Measurements from ENCODE around the gene F11.
"Not testable (repeated sequence)": the region's sequence is repeated elsewhere in the genome, so short reads cannot be mapped to it uniquely, and the experiment has no call there.

Gene F11

GRCh38 chr4:186240848-186241491 is 25.0 kb upstream of the F11 start:
- no peak for DNase-seq (ENCODE audit: low read depth)
- H3K4me3 ChIP-seq (ENCODE audit: low read depth, low read length), result no peak overlapping the region
- TF ChIP-seq, protein P1, sequence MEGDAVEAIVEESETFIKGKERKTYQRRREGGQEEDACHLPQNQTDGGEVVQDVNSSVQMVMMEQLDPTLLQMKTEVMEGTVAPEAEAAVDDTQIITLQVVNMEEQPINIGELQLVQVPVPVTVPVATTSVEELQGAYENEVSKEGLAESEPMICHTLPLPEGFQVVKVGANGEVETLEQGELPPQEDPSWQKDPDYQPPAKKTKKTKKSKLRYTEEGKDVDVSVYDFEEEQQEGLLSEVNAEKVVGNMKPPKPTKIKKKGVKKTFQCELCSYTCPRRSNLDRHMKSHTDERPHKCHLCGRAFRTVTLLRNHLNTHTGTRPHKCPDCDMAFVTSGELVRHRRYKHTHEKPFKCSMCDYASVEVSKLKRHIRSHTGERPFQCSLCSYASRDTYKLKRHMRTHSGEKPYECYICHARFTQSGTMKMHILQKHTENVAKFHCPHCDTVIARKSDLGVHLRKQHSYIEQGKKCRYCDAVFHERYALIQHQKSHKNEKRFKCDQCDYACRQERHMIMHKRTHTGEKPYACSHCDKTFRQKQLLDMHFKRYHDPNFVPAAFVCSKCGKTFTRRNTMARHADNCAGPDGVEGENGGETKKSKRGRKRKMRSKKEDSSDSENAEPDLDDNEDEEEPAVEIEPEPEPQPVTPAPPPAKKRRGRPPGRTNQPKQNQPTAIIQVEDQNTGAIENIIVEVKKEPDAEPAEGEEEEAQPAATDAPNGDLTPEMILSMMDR (IDR thresholded peaks at IDR 0.05; ENCODE audit: low read depth, low read length, missing control alignments), result no peak
- in situ Hi-C loops (cut with HindIII; ENCODE audit: low sequenced_read_pairs), result no loop called here

- in situ Hi-C loops (cut with HindIII; ENCODE audit: low sequenced_read_pairs), result no loop called here
- TF ChIP-seq, protein P1 (IDR thresholded peaks at IDR 0.05; ENCODE audit: low read depth, low read length, missing control alignments), result no peak
- no peak for DNase-seq (ENCODE audit: low read depth)
- H3K4me3 ChIP-seq (ENCODE audit: low read depth, low read length), result no peak overlapping the region
Observed at GRCh38 chr4:186241616-186242015, 24.4 kb upstream of the F11 start.

DNA sequence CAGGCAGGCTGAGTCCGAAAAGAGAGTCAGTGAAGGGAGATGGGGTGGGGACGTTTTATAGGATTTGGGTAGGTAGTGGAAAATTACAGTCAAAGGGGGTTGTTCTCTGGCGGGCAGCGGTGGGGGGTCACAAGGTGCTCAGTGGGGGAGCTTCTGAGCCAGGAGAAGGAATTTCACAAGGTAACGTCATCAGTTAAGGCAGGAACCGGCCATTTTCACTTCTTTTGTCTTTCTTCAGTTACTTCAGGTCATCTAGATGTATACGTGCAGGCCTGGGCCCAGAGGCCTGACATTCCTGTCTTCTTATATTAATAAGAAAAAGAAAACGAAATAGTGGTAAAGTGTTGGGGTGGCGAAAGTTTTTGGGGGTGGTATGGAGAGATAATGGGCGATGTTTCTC is 24.0 kb upstream of the F11 start:
- H3K4me3 ChIP-seq (ENCODE audit: low read depth, low read length); in situ Hi-C loops (cut with HindIII; ENCODE audit: low sequenced_read_pairs); DNase-seq (ENCODE audit: low read depth): not testable (repeated sequence)

GRCh38 chr4:186243331-186243730 is 22.7 kb upstream of the F11 start:
- in situ Hi-C loops (cut with HindIII; ENCODE audit: low sequenced_read_pairs), result no loop called here
- H3K4me3 ChIP-seq (ENCODE audit: low read depth, low read length), result no peak overlapping the region
- no peak for DNase-seq (ENCODE audit: low read depth)
- TF ChIP-seq, protein P1 (IDR thresholded peaks at IDR 0.05; ENCODE audit: low read depth, low read length, missing control alignments), result no peak

GRCh38 chr4:186244835-186245234 is 21.2 kb upstream of the F11 start:
- H3K4me3 ChIP-seq (ENCODE audit: low read depth, low read length), result no peak overlapping the region
- in situ Hi-C loops (cut with HindIII; ENCODE audit: low sequenced_read_pairs), result no loop called here
- no peak for DNase-seq (ENCODE audit: low read depth)
- TF ChIP-seq, protein P1 (IDR thresholded peaks at IDR 0.05; ENCODE audit: low read depth, low read length, missing control alignments), result no peak

- H3K4me3 ChIP-seq (ENCODE audit: low read depth, low read length); DNase-seq (ENCODE audit: low read depth); in situ Hi-C loops (cut with HindIII; ENCODE audit: low sequenced_read_pairs): not testable (repeated sequence)
Observed at GRCh38 chr4:186247062-186247752, 18.8 kb upstream of the F11 start.

- TF ChIP-seq, protein P1 (IDR thresholded peaks at IDR 0.05; ENCODE audit: low read depth, low read length, missing control alignments), result no peak
- no peak overlapping the region for H3K4me3 ChIP-seq (ENCODE audit: low read depth, low read length)
- DNase-seq (ENCODE audit: low read depth), result no peak
- in situ Hi-C loops (cut with HindIII; ENCODE audit: low sequenced_read_pairs), result no loop called here
Observed at GRCh38 chr4:186248643-186249042, 17.3 kb upstream of the F11 start.
